GM18867 (cell line): ENCODE results near the gene SLC6A19.

ENCODE experiments used
- ATAC-seq: cut with Tn5 transposase; IDR thresholded peaks from one replicate; pipeline ENCODE4 v1.9.1; 2021; ENCODE audit warnings: mild to moderate bottlenecking, moderate library complexity; ENCODE audit not compliant: unreplicated experiment

SLC6A19 gene

GRCh38 chr5:1193591-1193985 is 7.8 kb upstream of the SLC6A19 start:
- no peak for ATAC-seq

GRCh38 chr5:1194378-1194777 is 7.0 kb upstream of the SLC6A19 start:
- no peak for ATAC-seq

GRCh38 chr5:1195439-1195838 is 6.0 kb upstream of the SLC6A19 start:
- no peak for ATAC-seq

GRCh38 chr5:1195916-1196315 is 5.5 kb upstream of the SLC6A19 start:
- no peak for ATAC-seq

- ATAC-seq, result no peak
Observed at GRCh38 chr5:1196562-1196961, 4.8 kb upstream of the SLC6A19 start.

GRCh38 chr5:1197876-1198666 is 3.3 kb upstream of the SLC6A19 start:
- no peak for ATAC-seq

- ATAC-seq, result no peak
Observed at GRCh38 chr5:1199340-1199648, 2.1 kb upstream of the SLC6A19 start.

- ATAC-seq, result no peak
Observed at GRCh38 chr5:1199649-1200494, 1.5 kb upstream of the SLC6A19 start.

- ATAC-seq, result no peak
Observed at GRCh38 chr5:1200495-1201326, 684 bp upstream of the SLC6A19 start.

GRCh38 chr5:1202026-1202797 is 817 bp downstream of the SLC6A19 start:
- no peak for ATAC-seq

- ATAC-seq, result no peak
Observed at GRCh38 chr5:1202798-1203185, 1.4 kb downstream of the SLC6A19 start.

- no peak for ATAC-seq
Observed at GRCh38 chr5:1203311-1203967, 2.0 kb downstream of the SLC6A19 start.

- no peak for ATAC-seq
Observed at GRCh38 chr5:1203968-1204692, 2.7 kb downstream of the SLC6A19 start.

- ATAC-seq, result no peak
Observed at GRCh38 chr5:1204693-1205242, 3.4 kb downstream of the SLC6A19 start.

- no peak for ATAC-seq
Observed at GRCh38 chr5:1205255-1206180, 4.1 kb downstream of the SLC6A19 start.

- no peak for ATAC-seq
Observed at GRCh38 chr5:1206521-1207412, 5.4 kb downstream of the SLC6A19 start.

GRCh38 chr5:1207555-1207954 is 6.2 kb downstream of the SLC6A19 start:
- no peak for ATAC-seq
